ENCODE results near the gene EGR1.
"Not testable (repeated sequence)": the region's sequence is repeated elsewhere in the genome, so short reads cannot be mapped to it uniquely, and the experiment has no call there.

Gene EGR1

GRCh38 chr5:138469540-138470321 is 4.5 kb downstream of the EGR1 start:
- DNase-seq (ENCODE audit: low spot score): no peak

GRCh38 chr5:138470322-138471051 is 5.2 kb downstream of the EGR1 start:
- no peak for DNase-seq (ENCODE audit: low spot score)

GRCh38 chr5:138471052-138471361 is 5.7 kb downstream of the EGR1 start:
- DNase-seq (ENCODE audit: low spot score): no peak

- no peak for DNase-seq (ENCODE audit: low spot score)
These were observed 7.1 kb downstream of the EGR1 start for GRCh38 chr5:138472353-138472752.

- DNase-seq (ENCODE audit: low spot score): not testable (repeated sequence)
These were observed 7.9 kb downstream of the EGR1 start for GRCh38 chr5:138473151-138473550.

GRCh38 chr5:138476918-138477317 is 11.6 kb downstream of the EGR1 start:
- no peak for DNase-seq (ENCODE audit: low spot score)

GRCh38 chr5:138482638-138483037 is 17.4 kb downstream of the EGR1 start:
- DNase-seq (ENCODE audit: low spot score): no peak

GRCh38 chr5:138488481-138488945 is 23.2 kb downstream of the EGR1 start:
- DNase-seq (ENCODE audit: low spot score): no peak

- no peak for DNase-seq (ENCODE audit: low spot score)
These were observed 24.4 kb downstream of the EGR1 start for GRCh38 chr5:138489683-138490061.

GRCh38 chr5:138490648-138491283 is 25.5 kb downstream of the EGR1 start:
- no peak for DNase-seq (ENCODE audit: low spot score)

- DNase-seq (ENCODE audit: low spot score): no peak
These were observed 26.0 kb downstream of the EGR1 start for GRCh38 chr5:138491284-138491648.

GRCh38 chr5:138491669-138492559 is 26.6 kb downstream of the EGR1 start:
- DNase-seq (ENCODE audit: low spot score): peak; percentile 93

GRCh38 chr5:138492560-138493045 is 27.3 kb downstream of the EGR1 start:
- no peak for DNase-seq (ENCODE audit: low spot score)

GRCh38 chr5:138495351-138495750 is 30.1 kb downstream of the EGR1 start:
- no peak for DNase-seq (ENCODE audit: low spot score)

GRCh38 chr5:138498376-138498775 is 33.1 kb downstream of the EGR1 start:
- no peak for DNase-seq (ENCODE audit: low spot score)

- no peak for DNase-seq (ENCODE audit: low spot score)
These were observed 36.8 kb downstream of the EGR1 start for GRCh38 chr5:138502121-138502520.

- DNase-seq (ENCODE audit: low spot score): no peak
These were observed 37.2 kb downstream of the EGR1 start for GRCh38 chr5:138502521-138502920.

GRCh38 chr5:138503487-138504270 is 38.4 kb downstream of the EGR1 start:
- DNase-seq (ENCODE audit: low spot score): peak; percentile 60

- DNase-seq (ENCODE audit: low spot score): no peak
These were observed 39.5 kb downstream of the EGR1 start for GRCh38 chr5:138504799-138505198.

GRCh38 chr5:138506370-138507306 is 41.4 kb downstream of the EGR1 start:
- DNase-seq (ENCODE audit: low spot score): no peak
